ENCODE results near the gene CBX1. TPM values are rescaled to one million over a fixed set of nuclear protein-coding genes. Genes with fewer than 3 reads are reported as not detected.
A peak's percentile ranks its signal among the peaks of the same experiment; 100 is the strongest.

CBX1 gene
- 127 TPM for polyA plus RNA-seq (2013, experiment 1 of 2)
- polyA plus RNA-seq (2013, experiment 2 of 2) = 125 TPM

- peak within 1 kb of the TSS; percentile 63 for H2BK5ac ChIP-seq (ENCODE audit: low read length)
- peak within 1 kb of the TSS; percentile 98 for H3K56ac ChIP-seq (ENCODE audit: low read length)
- H3K27me3 ChIP-seq (ENCODE audit: insufficient read depth, low read length, poor library complexity) = no peaks in the 10 kb centered on the region
- DNase-seq = peak; percentile 98
- H2BK120ac ChIP-seq (ENCODE audit: low read depth, low read length) = peak within 1 kb of the TSS; percentile 46
- H3K27ac ChIP-seq (ENCODE audit: low read depth, low read length) = peak within 1 kb of the TSS; percentile 99
- peak within 1 kb of the TSS; percentile 95 for H3K4me3 ChIP-seq (ENCODE audit: low read length)
- H2BK15ac ChIP-seq (replicated peaks; ENCODE audit: low read depth) = no peak within 1 kb of the TSS
- no peak within 1 kb of the TSS for H4K5ac ChIP-seq (ENCODE audit: low read length)
- WGBS (ENCODE audit: extremely low coverage, insufficient coverage, low lambda C conversion rate) = no CpG with 5 or more reads among the region's 79 CpGs
- peak within 1 kb of the TSS; percentile 98 for H3K9ac ChIP-seq (ENCODE audit: low read length)
- H3K79me2 ChIP-seq (ENCODE audit: control insufficient read depth, insufficient read depth, low read length) = peaks cover 34% of the 10 kb centered on the region
- H3K36me3 ChIP-seq (ENCODE audit: control insufficient read depth, insufficient read depth, low read length) = no peaks in the 10 kb centered on the region
- H3K18ac ChIP-seq (ENCODE audit: low read length) = peak within 1 kb of the TSS; percentile 97
- H2AK5ac ChIP-seq (ENCODE audit: low read length) = peak within 1 kb of the TSS; percentile 74
- H3K23ac ChIP-seq (ENCODE audit: low read length) = peak within 1 kb of the TSS; percentile 48
- H3K79me1 ChIP-seq (ENCODE audit: low read length) = peaks cover 5% of the 10 kb centered on the region
- peaks cover 3% of the 10 kb centered on the region for H3K4me1 ChIP-seq (ENCODE audit: control insufficient read depth, low read depth, low read length)
- H3K4ac ChIP-seq (ENCODE audit: low read depth, low read length) = peak within 1 kb of the TSS; percentile 90
- no peak within 1 kb of the TSS for H4K8ac ChIP-seq (ENCODE audit: low read depth, low read length)
- peak within 1 kb of the TSS; percentile 90 for H3K4me2 ChIP-seq (ENCODE audit: low read length)
These were observed at the start of gene CBX1 for GRCh38 chr17:48101012-48101720. TSS of gene CBX1 (minus strand) at chr17:48101478. CDS start at chr17:48077004, 24,474 bp downstream.

DNA sequence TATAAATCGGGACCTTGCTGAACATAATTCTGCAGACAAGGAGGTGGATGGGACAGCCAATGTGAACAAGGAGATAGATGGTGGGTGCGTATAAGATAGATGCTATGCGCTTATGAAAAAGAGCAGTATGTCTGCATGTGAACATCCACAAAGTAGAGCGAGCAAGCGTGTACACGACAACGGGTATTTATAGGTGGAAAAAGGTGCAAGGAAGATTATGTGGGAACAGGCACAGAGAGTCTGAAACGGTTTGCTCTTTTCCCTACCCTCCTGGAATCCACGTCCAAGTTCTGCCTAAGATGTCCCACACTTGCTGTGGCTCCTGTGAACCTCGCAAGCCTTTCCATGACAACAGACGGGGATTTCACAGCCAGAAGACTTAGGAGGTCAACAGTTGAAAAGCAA is 49.3 kb upstream of the CBX1 start:
- H3K4ac ChIP-seq (ENCODE audit: low read depth, low read length) = no peak overlapping the region
- no peak overlapping the region for H3K4me2 ChIP-seq (ENCODE audit: low read length)
- H4K5ac ChIP-seq (ENCODE audit: low read length) = no peak overlapping the region
- no peak overlapping the region for H2AK5ac ChIP-seq (ENCODE audit: low read length)
- no peak overlapping the region for H2BK15ac ChIP-seq (replicated peaks; ENCODE audit: low read depth)
- H3K36me3 ChIP-seq (ENCODE audit: control insufficient read depth, insufficient read depth, low read length) = no peaks in the 10 kb centered on the region
- no peak overlapping the region for H4K8ac ChIP-seq (ENCODE audit: low read depth, low read length)
- H3K23ac ChIP-seq (ENCODE audit: low read length) = peak overlapping the region; percentile 75
- no peaks in the 10 kb centered on the region for H3K4me1 ChIP-seq (ENCODE audit: control insufficient read depth, low read depth, low read length)
- no peaks in the 10 kb centered on the region for H3K79me1 ChIP-seq (ENCODE audit: low read length)
- no peak overlapping the region for H3K27ac ChIP-seq (ENCODE audit: low read depth, low read length)
- WGBS (ENCODE audit: extremely low coverage, insufficient coverage, low lambda C conversion rate) = no CpG with 5 or more reads among the region's 11 CpGs
- H3K4me3 ChIP-seq (ENCODE audit: low read length) = no peak overlapping the region
- H3K56ac ChIP-seq (ENCODE audit: low read length) = no peak overlapping the region
- no peak for DNase-seq
- no peaks in the 10 kb centered on the region for H3K27me3 ChIP-seq (ENCODE audit: insufficient read depth, low read length, poor library complexity)
- H2BK120ac ChIP-seq (ENCODE audit: low read depth, low read length) = no peak overlapping the region
- no peaks in the 10 kb centered on the region for H3K79me2 ChIP-seq (ENCODE audit: control insufficient read depth, insufficient read depth, low read length)
- no peak overlapping the region for H3K9ac ChIP-seq (ENCODE audit: low read length)
- H2BK5ac ChIP-seq (ENCODE audit: low read length) = no peak overlapping the region
- H3K18ac ChIP-seq (ENCODE audit: low read length) = no peak overlapping the region

- Histone ChIP-seq H3K9ac (ENCODE audit: low read length) (no peak overlapping the region), H3K27me3 (ENCODE audit: insufficient read depth, low read length, poor library complexity) (no peaks in the 10 kb centered on the region), H2BK120ac (ENCODE audit: low read depth, low read length) (no peak overlapping the region), H3K36me3 (ENCODE audit: control insufficient read depth, insufficient read depth, low read length) (no peaks in the 10 kb centered on the region), H3K4me2 (ENCODE audit: low read length) (no peak overlapping the region), H3K23ac (ENCODE audit: low read length) (no peak overlapping the region), H3K27ac (ENCODE audit: low read depth, low read length) (no peak overlapping the region), H3K4me1 (ENCODE audit: control insufficient read depth, low read depth, low read length) (no peaks in the 10 kb centered on the region), H3K79me2 (ENCODE audit: control insufficient read depth, insufficient read depth, low read length) (no peaks in the 10 kb centered on the region), H4K5ac (ENCODE audit: low read length) (no peak overlapping the region), H2BK5ac (ENCODE audit: low read length) (no peak overlapping the region), H3K18ac (ENCODE audit: low read length) (no peak overlapping the region), H2BK15ac (replicated peaks; ENCODE audit: low read depth) (no peak overlapping the region), H3K56ac (ENCODE audit: low read length) (no peak overlapping the region), H3K4ac (ENCODE audit: low read depth, low read length) (no peak overlapping the region), H2AK5ac (ENCODE audit: low read length) (no peak overlapping the region), H4K8ac (ENCODE audit: low read depth, low read length) (no peak overlapping the region), H3K4me3 (ENCODE audit: low read length) (no peak overlapping the region), H3K79me1 (ENCODE audit: low read length) (no peaks in the 10 kb centered on the region)
- no CpG with 5 or more reads among the region's 4 CpGs for WGBS (ENCODE audit: extremely low coverage, insufficient coverage, low lambda C conversion rate)
- no peak for DNase-seq
These were observed 48.6 kb upstream of the CBX1 start for GRCh38 chr17:48149787-48150463.

DNA sequence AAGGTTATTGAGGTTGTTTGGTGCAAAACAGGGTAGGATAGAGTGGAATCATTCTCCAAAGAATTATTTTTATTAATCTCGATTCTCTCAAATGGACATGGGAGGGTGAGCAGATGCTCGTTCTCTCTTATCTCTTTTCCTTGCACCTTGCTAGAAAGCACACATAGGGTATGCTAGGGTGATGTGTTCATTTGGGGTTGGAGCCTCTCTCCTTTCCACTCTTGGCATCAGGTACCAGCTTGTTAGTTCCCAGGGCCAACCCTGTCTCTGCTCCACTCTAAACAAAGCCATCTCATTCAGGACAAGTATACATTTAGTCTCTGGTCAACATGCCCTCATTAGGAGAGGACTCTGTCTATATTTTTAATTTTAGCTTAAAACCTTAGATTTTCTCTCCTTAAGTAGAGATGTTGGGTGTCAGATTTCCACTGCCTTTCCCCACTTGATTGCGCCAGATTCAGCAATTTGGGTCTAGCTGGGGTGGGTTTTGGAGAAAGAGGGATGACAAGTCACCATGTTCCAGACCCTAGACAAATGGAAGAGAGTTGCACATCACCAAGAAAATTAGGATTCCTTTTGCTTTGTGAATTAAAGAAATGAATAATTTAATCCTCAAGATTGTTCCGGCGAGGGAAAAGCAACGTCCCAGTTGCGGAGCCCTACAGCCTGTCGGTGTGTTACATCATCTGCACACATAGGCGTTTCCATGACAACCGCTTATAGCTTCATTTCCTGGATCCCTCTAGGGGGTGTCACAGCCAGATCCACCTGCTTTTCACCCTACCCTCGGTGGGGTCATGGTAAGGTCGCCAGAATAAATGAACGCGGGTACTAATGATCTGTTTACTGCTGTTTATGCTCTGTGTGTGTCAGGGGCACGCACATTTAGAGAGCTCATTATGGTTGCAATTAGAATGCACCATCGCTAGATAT is 47.8 kb upstream of the CBX1 start:
- no CpG with 5 or more reads among the region's 16 CpGs for WGBS (ENCODE audit: extremely low coverage, insufficient coverage, low lambda C conversion rate)
- Histone ChIP-seq H3K4ac (ENCODE audit: low read depth, low read length) (no peak overlapping the region), H3K79me1 (ENCODE audit: low read length) (no peaks in the 10 kb centered on the region), H3K18ac (ENCODE audit: low read length) (no peak overlapping the region), H3K56ac (ENCODE audit: low read length) (no peak overlapping the region), H4K8ac (ENCODE audit: low read depth, low read length) (no peak overlapping the region), H3K36me3 (ENCODE audit: control insufficient read depth, insufficient read depth, low read length) (no peaks in the 10 kb centered on the region), H3K4me2 (ENCODE audit: low read length) (no peak overlapping the region), H2BK15ac (replicated peaks; ENCODE audit: low read depth) (no peak overlapping the region), H2BK120ac (ENCODE audit: low read depth, low read length) (no peak overlapping the region), H3K4me3 (ENCODE audit: low read length) (no peak overlapping the region), H3K27ac (ENCODE audit: low read depth, low read length) (no peak overlapping the region), H3K23ac (ENCODE audit: low read length) (no peak overlapping the region), H3K27me3 (ENCODE audit: insufficient read depth, low read length, poor library complexity) (no peaks in the 10 kb centered on the region), H3K9ac (ENCODE audit: low read length) (no peak overlapping the region), H2BK5ac (ENCODE audit: low read length) (no peak overlapping the region), H3K79me2 (ENCODE audit: control insufficient read depth, insufficient read depth, low read length) (no peaks in the 10 kb centered on the region), H3K4me1 (ENCODE audit: control insufficient read depth, low read depth, low read length) (no peaks in the 10 kb centered on the region), H4K5ac (ENCODE audit: low read length) (no peak overlapping the region), H2AK5ac (ENCODE audit: low read length) (no peak overlapping the region)
- DNase-seq = peak; percentile 85

GRCh38 chr17:48148029-48148770 is 46.9 kb upstream of the CBX1 start:
- no peak overlapping the region for H3K27ac ChIP-seq (ENCODE audit: low read depth, low read length)

More at GRCh38 chr17:48148029-48148770, 46.9 kb upstream of the CBX1 start:
- H4K8ac ChIP-seq (ENCODE audit: low read depth, low read length) = no peak overlapping the region
- H3K36me3 ChIP-seq (ENCODE audit: control insufficient read depth, insufficient read depth, low read length) = no peaks in the 10 kb centered on the region
- no peaks in the 10 kb centered on the region for H3K4me1 ChIP-seq (ENCODE audit: control insufficient read depth, low read depth, low read length)
- H3K4me2 ChIP-seq (ENCODE audit: low read length) = no peak overlapping the region
- no peak overlapping the region for H3K18ac ChIP-seq (ENCODE audit: low read length)
- H2BK5ac ChIP-seq (ENCODE audit: low read length) = no peak overlapping the region
- H2AK5ac ChIP-seq (ENCODE audit: low read length) = no peak overlapping the region
- H3K9ac ChIP-seq (ENCODE audit: low read length) = no peak overlapping the region
- H3K27me3 ChIP-seq (ENCODE audit: insufficient read depth, low read length, poor library complexity) = no peaks in the 10 kb centered on the region
- no peaks in the 10 kb centered on the region for H3K79me1 ChIP-seq (ENCODE audit: low read length)
- H4K5ac ChIP-seq (ENCODE audit: low read length) = no peak overlapping the region
- no peak for DNase-seq
- WGBS (ENCODE audit: extremely low coverage, insufficient coverage, low lambda C conversion rate) = no CpG with 5 or more reads among the region's 14 CpGs
- no peak overlapping the region for H3K4me3 ChIP-seq (ENCODE audit: low read length)
- H3K79me2 ChIP-seq (ENCODE audit: control insufficient read depth, insufficient read depth, low read length) = no peaks in the 10 kb centered on the region
- H2BK15ac ChIP-seq (replicated peaks; ENCODE audit: low read depth) = no peak overlapping the region
- H3K56ac ChIP-seq (ENCODE audit: low read length) = no peak overlapping the region
- H3K4ac ChIP-seq (ENCODE audit: low read depth, low read length) = no peak overlapping the region
- H3K23ac ChIP-seq (ENCODE audit: low read length) = no peak overlapping the region
- H2BK120ac ChIP-seq (ENCODE audit: low read depth, low read length) = no peak overlapping the region

Data from mesendoderm (in vitro differentiated cells).